Hepatocyte (in vitro differentiated cells): ENCODE results near the gene ZNF416.

Experiments used
- EZH2 ChIP-seq: fragments of 200-600 bp; sonication (generic); IDR thresholded peaks from 2 replicates; pipeline ENCODE4 v1.6.1; 2016; ENCODE audit warnings: antibody characterized with exemption, mild to moderate bottlenecking, borderline replicate concordance
- EZH2phosphoT487 ChIP-seq: fragments of 200-600 bp; sonication (generic); IDR thresholded peaks from one replicate; pipeline ENCODE4 v1.6.1; 2018; ENCODE audit warnings: antibody characterized with exemption, mild to moderate bottlenecking, low read depth, moderate library complexity; ENCODE audit not compliant: unreplicated experiment, severe bottlenecking
- TF ChIP-seq, protein P1 (sequence below): fragments of 200-600 bp; sonication (generic); IDR thresholded peaks from 2 replicates; pipeline ENCODE4 v1.5.1; 2016; ENCODE audit warnings: antibody characterized with exemption, mild to moderate bottlenecking; ENCODE audit not compliant: poor library complexity

DNA sequence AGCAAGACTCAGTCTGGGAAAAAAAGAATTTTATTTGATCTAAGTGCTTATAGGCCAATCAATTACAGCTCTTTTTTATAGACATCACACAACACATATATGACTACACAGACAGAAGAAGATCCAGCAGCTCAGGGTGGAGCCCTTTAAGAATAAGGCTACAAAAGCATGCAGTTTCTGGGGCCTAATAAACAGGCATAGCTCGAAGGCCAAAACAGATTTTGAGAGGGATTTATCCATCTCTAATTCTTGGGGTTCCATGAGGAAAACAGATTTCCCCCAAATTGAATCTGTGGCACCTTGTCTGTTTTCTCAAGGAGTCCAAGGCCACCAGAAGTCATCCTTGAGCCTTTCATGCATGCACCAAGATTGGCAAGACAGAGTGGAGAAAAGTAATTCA is 15.2 kb downstream of the ZNF416 start:
- TF ChIP-seq, protein P1, sequence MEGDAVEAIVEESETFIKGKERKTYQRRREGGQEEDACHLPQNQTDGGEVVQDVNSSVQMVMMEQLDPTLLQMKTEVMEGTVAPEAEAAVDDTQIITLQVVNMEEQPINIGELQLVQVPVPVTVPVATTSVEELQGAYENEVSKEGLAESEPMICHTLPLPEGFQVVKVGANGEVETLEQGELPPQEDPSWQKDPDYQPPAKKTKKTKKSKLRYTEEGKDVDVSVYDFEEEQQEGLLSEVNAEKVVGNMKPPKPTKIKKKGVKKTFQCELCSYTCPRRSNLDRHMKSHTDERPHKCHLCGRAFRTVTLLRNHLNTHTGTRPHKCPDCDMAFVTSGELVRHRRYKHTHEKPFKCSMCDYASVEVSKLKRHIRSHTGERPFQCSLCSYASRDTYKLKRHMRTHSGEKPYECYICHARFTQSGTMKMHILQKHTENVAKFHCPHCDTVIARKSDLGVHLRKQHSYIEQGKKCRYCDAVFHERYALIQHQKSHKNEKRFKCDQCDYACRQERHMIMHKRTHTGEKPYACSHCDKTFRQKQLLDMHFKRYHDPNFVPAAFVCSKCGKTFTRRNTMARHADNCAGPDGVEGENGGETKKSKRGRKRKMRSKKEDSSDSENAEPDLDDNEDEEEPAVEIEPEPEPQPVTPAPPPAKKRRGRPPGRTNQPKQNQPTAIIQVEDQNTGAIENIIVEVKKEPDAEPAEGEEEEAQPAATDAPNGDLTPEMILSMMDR = no peak
- TF ChIP-seq EZH2 (no peak), EZH2phosphoT487 (no peak)
